ENCODE data around the gene SSU72. TPM values are rescaled to one million over a fixed set of nuclear protein-coding genes. Genes with fewer than 3 reads are reported as not detected.
A peak's percentile ranks its signal among the peaks of the same experiment; 100 is the strongest.
"Not testable (repeated sequence)": the region's sequence is repeated elsewhere in the genome, so short reads cannot be mapped to it uniquely, and the experiment has no call there.

Gene SSU72
- total RNA-seq, 1 donor from 2014 or later = 136 TPM

DNA sequence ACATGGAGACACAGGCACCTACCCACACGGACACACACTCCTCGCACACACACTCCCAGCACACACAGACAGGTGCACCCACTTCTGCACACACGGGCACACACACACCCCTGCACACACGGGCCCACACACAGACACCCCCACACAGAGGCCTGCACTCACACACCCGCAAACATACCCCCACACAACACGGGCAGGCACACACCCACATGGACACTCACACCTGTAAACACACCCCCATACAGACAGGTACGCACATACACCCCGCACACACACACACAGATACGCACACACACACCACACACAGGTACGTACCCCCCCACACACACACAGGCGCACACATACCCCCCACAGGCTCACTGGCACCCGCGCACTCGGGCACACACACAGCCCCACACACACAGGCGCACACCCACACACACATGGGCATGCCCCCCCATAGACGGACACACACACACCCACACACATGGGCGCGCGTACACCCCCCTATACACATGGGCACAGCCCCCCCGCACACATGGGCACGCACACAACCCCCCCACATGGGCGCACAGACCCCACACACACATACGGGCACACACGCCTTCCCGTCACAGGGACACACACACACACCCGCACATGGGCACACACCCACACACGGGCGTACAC, 56.6 kb downstream of the SSU72 start:
- TF ChIP-seq, protein P1, sequence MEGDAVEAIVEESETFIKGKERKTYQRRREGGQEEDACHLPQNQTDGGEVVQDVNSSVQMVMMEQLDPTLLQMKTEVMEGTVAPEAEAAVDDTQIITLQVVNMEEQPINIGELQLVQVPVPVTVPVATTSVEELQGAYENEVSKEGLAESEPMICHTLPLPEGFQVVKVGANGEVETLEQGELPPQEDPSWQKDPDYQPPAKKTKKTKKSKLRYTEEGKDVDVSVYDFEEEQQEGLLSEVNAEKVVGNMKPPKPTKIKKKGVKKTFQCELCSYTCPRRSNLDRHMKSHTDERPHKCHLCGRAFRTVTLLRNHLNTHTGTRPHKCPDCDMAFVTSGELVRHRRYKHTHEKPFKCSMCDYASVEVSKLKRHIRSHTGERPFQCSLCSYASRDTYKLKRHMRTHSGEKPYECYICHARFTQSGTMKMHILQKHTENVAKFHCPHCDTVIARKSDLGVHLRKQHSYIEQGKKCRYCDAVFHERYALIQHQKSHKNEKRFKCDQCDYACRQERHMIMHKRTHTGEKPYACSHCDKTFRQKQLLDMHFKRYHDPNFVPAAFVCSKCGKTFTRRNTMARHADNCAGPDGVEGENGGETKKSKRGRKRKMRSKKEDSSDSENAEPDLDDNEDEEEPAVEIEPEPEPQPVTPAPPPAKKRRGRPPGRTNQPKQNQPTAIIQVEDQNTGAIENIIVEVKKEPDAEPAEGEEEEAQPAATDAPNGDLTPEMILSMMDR (conservative IDR thresholded peaks at IDR 0.05; ENCODE audit: low read depth, low read length) = no peak
- no peak for DNase-seq (ENCODE audit: low read depth)
- H3K4me3 ChIP-seq (ENCODE audit: low read depth, low read length) = no peak overlapping the region

DNA sequence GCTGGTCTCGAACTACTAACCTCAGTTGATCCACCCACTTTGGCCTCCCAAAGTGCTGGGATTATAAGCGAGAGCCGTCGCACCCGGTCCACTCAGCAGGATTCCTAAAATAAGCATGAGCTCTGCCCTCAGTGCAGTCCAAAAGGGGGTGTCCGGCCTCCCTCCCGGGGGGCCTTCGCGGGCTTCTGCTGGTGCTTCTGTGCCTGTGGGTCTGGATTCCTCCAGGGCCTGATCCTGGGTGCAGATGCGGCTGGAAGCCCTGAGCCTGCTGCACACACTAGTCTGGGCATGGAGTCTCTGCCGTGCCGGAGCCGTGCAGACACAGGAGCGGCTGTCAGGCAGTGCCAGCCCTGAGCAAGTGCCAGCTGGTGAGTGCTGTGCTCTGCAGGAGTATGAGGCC, 57.7 kb downstream of the SSU72 start:
- DNase-seq (ENCODE audit: low read depth); H3K4me3 ChIP-seq (ENCODE audit: low read depth, low read length): not testable (repeated sequence)

DNA sequence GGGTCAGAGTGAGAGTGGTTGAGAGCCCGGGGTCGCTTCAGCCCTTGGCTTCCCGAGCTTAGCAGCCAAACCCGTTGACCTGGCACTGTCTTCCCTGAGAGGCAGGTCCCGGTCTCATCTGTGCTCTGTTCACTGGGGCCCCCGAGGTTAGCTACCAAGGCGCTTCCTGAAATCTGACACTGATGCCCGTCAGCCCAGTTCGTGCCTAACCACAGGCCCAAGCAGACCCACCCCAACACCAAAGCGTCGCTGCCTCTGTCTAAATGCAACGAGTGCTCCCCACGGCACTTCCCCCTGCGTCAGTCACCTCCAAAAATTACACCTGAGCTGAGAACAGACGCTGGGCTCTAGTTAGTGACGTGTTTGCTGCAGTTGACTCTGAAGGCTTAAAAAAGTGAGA, 60.3 kb downstream of the SSU72 start:
- H3K4me3 ChIP-seq (ENCODE audit: low read depth, low read length); DNase-seq (ENCODE audit: low read depth): not testable (repeated sequence)

DNA sequence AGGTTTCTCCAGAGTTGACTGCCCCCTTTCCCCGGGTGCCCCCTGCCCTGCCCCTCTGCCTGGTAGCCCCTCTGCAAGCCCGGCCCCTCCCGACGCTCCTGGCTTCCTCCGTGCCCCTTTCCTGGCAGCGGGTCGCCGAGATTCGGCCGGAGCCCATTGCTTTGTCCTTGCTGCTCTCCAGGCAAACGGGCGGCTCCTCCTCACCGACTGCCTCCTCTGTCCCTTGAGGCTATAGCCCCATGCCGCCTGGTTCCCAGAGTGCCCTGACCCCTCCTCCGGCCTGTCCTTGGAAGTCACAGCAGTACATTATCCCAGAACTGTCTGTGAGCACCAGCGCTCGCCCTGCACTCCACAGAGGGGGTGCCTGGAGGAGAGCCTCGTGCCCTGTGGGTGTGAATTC, 61.0 kb downstream of the SSU72 start:
- H3K4me3 ChIP-seq (ENCODE audit: low read depth, low read length); DNase-seq (ENCODE audit: low read depth): not testable (repeated sequence)

DNA sequence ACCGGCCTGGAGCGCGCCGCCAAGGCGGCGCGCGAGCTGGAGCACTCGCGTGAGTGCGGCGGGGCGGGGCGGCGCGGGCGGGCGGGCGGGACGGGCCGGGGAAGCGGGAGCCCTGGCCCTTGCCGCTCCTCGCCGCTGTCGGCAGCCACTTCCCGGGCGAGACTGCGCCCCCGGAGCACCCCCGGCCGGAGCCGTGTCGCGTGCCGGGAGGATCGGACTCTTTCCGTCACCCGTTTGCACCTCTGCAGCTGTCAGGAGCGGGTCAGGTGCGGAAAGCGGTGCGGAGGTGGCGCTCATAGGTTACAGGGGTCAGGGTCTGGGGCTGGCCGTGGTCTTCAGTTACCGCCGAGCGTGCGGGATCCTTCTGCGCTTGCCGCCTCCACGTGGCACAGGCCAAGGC, 62.2 kb downstream of the SSU72 start:
- not testable (repeated sequence) for DNase-seq (ENCODE audit: low read depth)
- H3K4me3 ChIP-seq (ENCODE audit: low read depth, low read length) = peak overlapping the region; percentile 92

DNA sequence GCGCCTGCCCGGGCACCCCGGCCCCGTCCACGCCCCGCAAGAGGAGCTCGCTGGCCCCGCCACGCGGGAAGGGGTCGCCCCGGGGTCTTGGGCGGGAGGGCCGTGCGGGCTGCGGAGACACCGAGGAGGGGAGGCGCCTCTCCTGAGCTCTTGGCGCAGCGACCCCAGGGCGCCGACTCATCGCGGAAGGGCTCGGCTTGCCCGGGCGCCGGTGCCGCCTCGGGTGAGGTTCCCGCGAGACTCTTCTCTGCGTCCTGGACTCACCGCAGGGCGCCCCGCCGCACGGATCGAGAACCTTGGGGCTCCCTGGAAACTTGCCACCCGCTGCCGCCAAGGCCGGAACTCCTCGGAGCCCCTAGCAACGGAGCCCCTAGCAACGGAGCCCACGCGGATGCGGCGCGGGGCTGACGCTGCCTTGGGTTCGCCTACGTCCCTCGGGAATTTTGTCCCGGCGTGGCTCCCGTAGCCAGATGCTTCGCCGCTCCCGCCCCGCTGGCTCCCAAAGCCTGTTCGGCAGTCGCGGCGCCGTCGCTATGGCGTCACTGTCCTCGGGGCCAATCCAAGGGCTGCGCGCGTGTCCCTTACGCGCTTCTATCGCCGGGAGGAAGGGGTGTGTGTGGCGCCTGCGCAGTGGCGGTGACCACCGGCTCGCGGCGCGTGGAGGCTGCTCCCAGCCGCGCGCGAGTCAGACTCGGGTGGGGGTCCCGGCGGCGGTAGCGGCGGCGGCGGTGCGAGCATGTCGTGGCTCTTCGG, 63.0 kb downstream of the SSU72 start, which contains the start of gene ATAD3A:
Gene ATAD3A, plus strand, starts transcription at position 630 of the 753 bp plus-strand sequence. Its CDS starts 107 bp downstream, at position 737.
- TF ChIP-seq, protein P1 (conservative IDR thresholded peaks at IDR 0.05; ENCODE audit: low read depth, low read length) = no peak
- H3K4me3 ChIP-seq (ENCODE audit: low read depth, low read length) = peak within 1 kb of the TSS; percentile 92
- peak; percentile 55 for DNase-seq (ENCODE audit: low read depth)

DNA sequence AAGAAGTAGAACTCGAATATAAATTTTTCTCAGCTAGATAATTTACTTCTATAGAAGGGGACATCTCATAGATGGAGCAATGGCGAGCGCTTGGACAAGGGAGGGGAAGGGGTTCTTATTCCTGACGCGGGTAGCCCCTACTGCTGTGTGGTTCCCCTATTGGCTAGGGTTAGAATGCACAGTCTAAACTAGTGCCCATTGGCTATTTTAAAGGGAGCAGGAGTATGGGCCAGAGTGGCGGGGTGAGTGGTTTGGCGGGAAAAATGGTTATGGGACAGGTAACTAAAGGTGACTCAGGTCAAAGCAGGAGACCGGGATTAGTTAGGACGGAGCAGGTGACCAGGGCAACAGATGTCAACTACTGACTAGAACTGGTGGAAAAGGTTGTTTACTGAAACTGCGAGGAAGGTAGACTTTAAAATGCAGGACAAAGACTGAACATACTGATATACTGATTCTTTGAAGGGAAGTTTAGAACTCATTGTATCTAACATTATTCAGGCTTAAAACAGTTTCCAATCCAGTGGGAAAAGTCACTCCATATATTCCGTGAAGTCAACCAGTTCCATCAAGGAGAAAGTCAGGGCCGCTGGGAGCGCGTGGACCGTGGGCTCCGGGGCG, 63.6 kb downstream of the SSU72 start:
- H3K4me3 ChIP-seq (ENCODE audit: low read depth, low read length) = peak overlapping the region; percentile 92
- TF ChIP-seq, protein P1 (conservative IDR thresholded peaks at IDR 0.05; ENCODE audit: low read depth, low read length) = no peak
- no peak for DNase-seq (ENCODE audit: low read depth)

DNA sequence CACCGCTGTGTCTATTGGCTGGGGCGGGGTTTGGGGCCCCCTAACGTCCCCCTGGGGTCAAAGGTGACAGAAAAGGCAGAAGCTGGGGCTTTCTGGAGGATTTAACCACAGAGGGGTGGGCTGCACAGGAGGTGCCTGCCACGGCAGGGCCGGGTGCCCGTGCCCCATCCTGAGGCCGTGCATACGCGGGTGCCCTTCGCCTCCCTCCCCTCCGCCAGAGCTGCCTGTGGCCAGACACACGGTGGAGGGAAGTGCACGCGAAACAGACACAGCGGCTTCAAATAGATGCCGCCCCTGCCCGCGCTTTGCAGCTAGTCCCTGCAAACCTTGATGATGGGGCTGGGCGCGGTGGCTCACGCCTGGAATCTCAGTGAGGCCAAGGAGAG, 65.2 kb downstream of the SSU72 start:
- H3K4me3 ChIP-seq (ENCODE audit: low read depth, low read length); DNase-seq (ENCODE audit: low read depth): not testable (repeated sequence)

DNA sequence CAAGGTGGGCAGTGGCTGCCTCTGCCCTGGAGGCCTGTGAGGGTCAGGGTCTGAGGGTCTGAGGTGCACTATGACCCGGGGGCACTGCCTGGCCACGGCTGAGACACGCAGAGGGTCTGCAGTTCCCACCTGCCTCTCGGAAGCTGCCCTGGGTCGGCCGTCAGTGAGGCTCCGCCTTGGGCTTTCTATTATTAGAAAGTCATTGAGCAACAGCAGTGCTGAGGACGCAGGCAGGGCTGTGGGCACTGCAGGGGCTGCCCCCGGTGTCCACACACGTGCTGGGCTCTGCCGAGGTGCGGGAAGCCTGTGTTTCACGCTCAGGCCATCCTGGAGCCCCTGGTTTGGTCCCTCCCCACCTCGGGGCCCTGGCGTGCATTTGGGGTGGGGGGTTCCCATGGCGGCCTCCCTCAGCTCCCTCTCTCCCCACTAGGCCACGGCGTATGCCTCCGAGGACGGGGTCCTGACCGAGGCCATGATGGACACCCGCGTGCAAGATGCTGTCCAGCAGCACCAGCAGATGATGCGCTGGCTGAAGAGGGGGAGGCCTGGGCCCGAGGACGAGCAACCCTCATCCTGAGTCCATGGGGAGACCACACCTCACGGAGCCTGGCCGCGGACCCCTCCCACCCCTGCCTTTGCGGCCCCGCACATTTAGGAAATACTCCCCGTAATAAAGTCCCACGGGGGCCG, 65.7 kb downstream of the SSU72 start:
- H3K4me3 ChIP-seq (ENCODE audit: low read depth, low read length); DNase-seq (ENCODE audit: low read depth): not testable (repeated sequence)

DNA sequence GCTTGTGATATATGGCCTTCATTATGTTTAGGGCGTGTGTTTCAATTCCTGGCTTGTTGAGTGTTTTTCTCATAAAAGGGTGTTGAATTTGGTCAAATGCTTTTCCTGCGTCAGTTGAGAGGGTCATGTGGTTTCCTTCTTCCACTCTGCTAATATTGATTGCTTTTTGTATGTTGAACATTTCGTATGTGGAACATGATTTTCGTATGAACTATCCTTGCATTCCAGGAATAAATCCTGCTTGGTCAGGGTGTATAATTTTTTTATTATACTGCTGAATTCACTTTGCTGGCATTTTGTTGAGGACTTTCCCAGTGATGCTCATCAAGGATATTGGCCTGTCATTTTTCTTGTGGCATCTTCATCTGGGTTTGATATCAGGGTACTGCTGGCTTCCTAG, 67.4 kb downstream of the SSU72 start:
- no peak overlapping the region for H3K4me3 ChIP-seq (ENCODE audit: low read depth, low read length)
- TF ChIP-seq, protein P1 (conservative IDR thresholded peaks at IDR 0.05; ENCODE audit: low read depth, low read length) = no peak
- DNase-seq (ENCODE audit: low read depth) = no peak

DNA sequence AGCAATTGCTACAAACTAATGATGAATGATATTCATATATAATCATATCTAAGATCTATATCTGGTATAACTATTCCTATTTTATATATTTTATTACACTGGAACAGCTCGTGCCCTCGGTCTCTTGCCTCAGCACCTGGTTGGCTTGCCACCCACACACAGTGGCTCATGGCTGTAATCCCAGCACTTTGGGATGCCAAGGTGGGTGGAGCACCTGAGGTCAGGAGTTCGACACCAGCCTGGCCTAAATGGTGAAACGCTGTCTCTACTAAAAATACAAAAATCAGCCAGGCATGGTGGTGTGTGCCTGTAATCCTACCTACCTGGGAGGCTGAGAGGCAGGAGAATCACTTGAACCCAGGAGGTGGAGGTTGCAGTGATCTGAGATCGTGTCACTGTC, 68.9 kb downstream of the SSU72 start:
- not testable (repeated sequence) for DNase-seq (ENCODE audit: low read depth); H3K4me3 ChIP-seq (ENCODE audit: low read depth, low read length)

All from epithelial cell of proximal tubule (primary cell).